Type B pancreatic cell (in vitro differentiated cells): ENCODE results near the gene DISP2. TPM values are rescaled to one million over a fixed set of nuclear protein-coding genes. Genes with fewer than 3 reads are reported as not detected.

Experiments used
- DNase-seq: peaks from one replicate; pipeline ENCODE4 v3.0.0; 2021; ENCODE audit warnings: mixed read lengths; ENCODE audit not compliant: unreplicated experiment; ENCODE audit errors: extremely low spot score
- H3K27ac Mint-ChIP-seq: 2 replicates; pipeline ENCODE4 v1.8.0; 2021; ENCODE audit warnings: mild to moderate bottlenecking, mixed read lengths
- H3K27me3 Mint-ChIP-seq: 2 replicates; pipeline ENCODE4 v1.8.0; 2021; ENCODE audit warnings: mixed read lengths
- H3K36me3 Mint-ChIP-seq: 2 replicates; pipeline ENCODE4 v1.8.0; 2021; ENCODE audit warnings: mixed read lengths
- H3K4me1 Mint-ChIP-seq: one replicate; pipeline ENCODE4 v1.8.0; 2021; ENCODE audit warnings: mixed read lengths; ENCODE audit not compliant: unreplicated experiment
- H3K4me3 Mint-ChIP-seq: 2 replicates; pipeline ENCODE4 v1.8.0; 2021; ENCODE audit warnings: mild to moderate bottlenecking, mixed read lengths
- H3K9me3 Mint-ChIP-seq: 2 replicates; pipeline ENCODE4 v1.8.0; 2021; ENCODE audit warnings: mixed read lengths
- total RNA-seq: library from RNA; stranded (reverse); gene quantifications from 2 replicates; pipeline ENCODE4 v1.2.1, GENCODE V29; 2021; ENCODE audit warnings: low replicate concordance
- TF ChIP-seq, protein P1 (sequence below): fragments of 200-600 bp; sonication (generic); conservative IDR thresholded peaks from 2 replicates; pipeline ENCODE4 v1.5.0; 2021; ENCODE audit warnings: antibody characterized with exemption, mild to moderate bottlenecking

Gene DISP2
- total RNA-seq, 1 donor from 2014 or later = 1.8 TPM

DNA sequence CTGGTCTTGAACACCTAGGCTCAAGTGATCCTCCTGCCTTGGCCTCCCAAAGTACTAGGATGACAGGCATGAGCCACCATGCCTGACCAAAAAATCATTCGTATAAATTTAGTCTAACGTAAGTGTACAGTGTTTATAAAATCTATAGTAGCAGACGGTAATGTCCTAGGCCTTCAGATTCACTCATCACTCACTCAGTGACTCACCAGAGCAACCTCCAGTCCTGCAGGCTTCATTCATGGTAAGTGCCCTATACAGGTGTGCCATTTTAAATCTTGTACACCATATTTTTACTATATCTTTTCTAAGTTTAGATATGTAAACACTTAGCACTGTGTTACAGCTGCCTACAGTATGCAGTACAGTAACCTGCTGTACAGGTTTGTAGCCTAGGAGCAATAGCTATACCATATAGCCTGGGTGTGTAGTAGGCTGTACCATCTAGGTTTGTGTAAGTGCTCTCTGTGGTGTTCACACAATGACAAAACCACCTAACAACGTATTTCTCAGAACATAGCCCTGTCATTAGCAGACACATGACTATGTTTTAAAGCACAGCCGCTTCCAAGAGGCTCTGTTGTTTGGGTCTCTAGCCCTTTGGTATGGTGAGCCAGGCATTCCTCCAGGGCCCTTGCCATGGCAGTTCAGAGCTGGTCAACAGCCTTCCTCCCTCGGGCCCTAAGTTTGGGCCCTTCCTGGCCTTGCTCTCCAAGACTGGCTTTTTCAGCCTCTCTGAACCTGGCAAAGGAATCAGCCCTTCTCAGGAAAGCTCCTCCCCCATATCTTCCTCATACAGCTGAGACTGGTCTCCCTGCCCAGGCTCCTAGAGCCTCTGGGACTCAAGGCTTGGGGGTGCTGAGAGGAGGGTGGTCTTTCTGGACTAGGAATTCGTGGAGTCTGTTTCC lies 15.4 kb upstream of the DISP2 start:
- no peaks in the 10 kb centered on the region for H3K9me3 Mint-ChIP-seq
- peaks cover 3% of the 10 kb centered on the region for H3K27me3 Mint-ChIP-seq
- H3K4me3 Mint-ChIP-seq = peak overlapping the region; percentile 45
- H3K27ac Mint-ChIP-seq = peak overlapping the region; percentile 76
- DNase-seq = no peak
- peaks cover 20% of the 10 kb centered on the region for H3K4me1 Mint-ChIP-seq
- H3K36me3 Mint-ChIP-seq = no peaks in the 10 kb centered on the region
- TF ChIP-seq, protein P1, sequence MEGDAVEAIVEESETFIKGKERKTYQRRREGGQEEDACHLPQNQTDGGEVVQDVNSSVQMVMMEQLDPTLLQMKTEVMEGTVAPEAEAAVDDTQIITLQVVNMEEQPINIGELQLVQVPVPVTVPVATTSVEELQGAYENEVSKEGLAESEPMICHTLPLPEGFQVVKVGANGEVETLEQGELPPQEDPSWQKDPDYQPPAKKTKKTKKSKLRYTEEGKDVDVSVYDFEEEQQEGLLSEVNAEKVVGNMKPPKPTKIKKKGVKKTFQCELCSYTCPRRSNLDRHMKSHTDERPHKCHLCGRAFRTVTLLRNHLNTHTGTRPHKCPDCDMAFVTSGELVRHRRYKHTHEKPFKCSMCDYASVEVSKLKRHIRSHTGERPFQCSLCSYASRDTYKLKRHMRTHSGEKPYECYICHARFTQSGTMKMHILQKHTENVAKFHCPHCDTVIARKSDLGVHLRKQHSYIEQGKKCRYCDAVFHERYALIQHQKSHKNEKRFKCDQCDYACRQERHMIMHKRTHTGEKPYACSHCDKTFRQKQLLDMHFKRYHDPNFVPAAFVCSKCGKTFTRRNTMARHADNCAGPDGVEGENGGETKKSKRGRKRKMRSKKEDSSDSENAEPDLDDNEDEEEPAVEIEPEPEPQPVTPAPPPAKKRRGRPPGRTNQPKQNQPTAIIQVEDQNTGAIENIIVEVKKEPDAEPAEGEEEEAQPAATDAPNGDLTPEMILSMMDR = no peak

DNA sequence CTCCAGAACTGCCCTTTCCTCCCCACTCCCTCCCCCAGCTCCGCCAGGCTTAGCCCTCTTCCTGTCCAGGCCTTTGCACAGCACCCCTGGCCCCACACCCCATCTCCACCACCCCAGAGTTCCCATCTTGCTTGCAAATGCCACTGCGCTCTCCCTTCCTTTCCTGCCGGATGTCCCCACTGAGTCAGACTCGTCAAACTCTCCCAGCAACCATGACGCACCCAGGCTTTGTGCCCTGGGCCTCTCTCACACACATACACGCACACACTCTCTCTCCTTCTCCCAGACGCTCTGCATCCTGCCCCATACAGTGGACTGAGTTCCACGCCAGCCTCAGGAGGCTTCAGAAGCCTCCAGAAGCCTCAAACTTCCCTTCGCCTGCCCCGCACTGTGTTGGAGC lies 14.5 kb upstream of the DISP2 start:
- H3K4me1 Mint-ChIP-seq = peaks cover 12% of the 10 kb centered on the region
- peak overlapping the region; percentile 68 for H3K27ac Mint-ChIP-seq
- H3K4me3 Mint-ChIP-seq = peak overlapping the region; percentile 20

DNA sequence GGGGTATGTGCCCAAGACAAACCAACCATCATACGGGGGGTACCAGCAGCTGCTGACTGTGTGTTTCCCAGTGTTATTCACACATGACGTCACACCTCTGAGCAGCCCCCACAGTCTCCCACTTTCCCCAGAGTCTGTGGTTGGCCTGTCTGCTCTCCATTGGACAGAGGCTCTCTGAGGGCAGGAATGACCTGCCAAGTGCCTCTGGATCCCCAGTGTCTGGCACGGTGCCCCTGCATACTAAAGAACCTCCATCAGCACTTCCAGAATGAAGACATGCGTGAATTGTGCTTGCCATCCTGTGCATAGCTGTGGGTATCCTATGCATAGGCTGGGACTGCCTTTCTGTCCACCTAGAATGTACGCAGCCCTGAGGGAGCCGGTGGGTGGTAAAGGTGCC lies 13.8 kb upstream of the DISP2 start:
- H3K27me3 Mint-ChIP-seq = no peaks in the 10 kb centered on the region
- TF ChIP-seq, protein P1 = no peak
- DNase-seq = no peak
- H3K4me1 Mint-ChIP-seq = peaks cover 12% of the 10 kb centered on the region
- no peaks in the 10 kb centered on the region for H3K9me3 Mint-ChIP-seq
- no peaks in the 10 kb centered on the region for H3K36me3 Mint-ChIP-seq
- H3K4me3 Mint-ChIP-seq = no peak overlapping the region
- H3K27ac Mint-ChIP-seq = no peak overlapping the region

More for the DNA sequence above, 14.5 kb upstream of the DISP2 start:
- TF ChIP-seq, protein P1 = no peak
- Mint-ChIP-seq H3K36me3 (no peaks in the 10 kb centered on the region), H3K9me3 (no peaks in the 10 kb centered on the region), H3K27me3 (no peaks in the 10 kb centered on the region)
- no peak for DNase-seq

DNA sequence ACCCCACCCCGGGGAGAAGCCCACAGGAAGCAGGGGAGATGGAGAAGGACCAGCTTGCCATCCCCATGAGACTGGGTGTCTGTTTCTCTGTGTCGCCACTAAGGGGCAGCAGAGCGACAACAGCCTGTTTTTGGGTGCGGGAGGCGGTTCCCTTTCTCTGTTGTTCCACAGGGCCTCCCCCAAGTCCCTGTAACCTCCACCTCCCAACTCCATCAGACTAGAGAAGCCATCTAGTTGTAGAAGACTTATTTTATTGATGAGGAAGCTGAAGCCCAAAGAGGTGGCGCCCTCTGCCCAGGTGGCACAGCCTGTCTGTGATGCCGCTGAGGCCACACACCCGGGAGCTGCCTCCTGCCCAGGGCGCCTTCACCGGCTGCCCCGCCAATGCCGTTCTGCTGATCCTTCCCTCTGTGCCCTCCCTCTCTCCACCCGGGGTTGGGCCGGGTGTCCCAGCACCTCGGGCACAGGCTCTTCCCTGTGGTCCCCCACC lies 13.3 kb upstream of the DISP2 start:
- no peaks in the 10 kb centered on the region for H3K36me3 Mint-ChIP-seq
- no peaks in the 10 kb centered on the region for H3K9me3 Mint-ChIP-seq
- H3K4me1 Mint-ChIP-seq = peaks cover 12% of the 10 kb centered on the region
- H3K27me3 Mint-ChIP-seq = no peaks in the 10 kb centered on the region
- DNase-seq = peak; percentile 66
- no peak overlapping the region for H3K4me3 Mint-ChIP-seq
- H3K27ac Mint-ChIP-seq = no peak overlapping the region
- TF ChIP-seq, protein P1 = peak; percentile 80

DNA sequence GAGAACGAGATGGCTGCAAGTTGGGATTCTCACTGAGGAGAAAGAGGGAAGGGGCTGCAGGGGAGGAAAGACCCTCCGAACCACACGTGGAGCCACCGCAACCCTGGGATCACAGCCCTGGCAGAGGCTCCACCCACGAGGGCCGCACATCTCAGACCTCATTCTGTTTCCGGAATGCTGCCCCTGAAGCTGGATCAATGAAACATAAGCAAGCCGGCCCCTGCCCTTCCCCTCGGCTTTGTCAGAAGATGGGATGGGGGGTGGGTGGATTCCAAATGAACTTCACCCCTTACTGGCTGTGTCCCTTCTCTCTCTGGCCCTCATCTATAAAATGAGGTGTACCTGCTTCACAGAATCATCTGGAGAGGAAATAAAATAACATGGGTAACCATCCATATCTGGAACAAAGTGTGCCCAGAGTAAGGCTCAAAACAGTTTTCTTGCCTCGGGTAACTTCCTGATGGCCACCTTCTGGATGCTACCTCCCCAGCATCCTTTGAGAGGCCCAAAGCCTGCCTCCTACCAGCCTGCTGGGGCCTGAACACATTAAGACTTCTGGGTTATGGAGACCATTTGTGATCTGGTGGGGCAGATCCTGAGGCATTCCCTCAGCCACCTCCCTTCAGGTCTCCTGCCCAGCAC lies 12.7 kb upstream of the DISP2 start:
- DNase-seq = peak; percentile 61
- Mint-ChIP-seq H3K4me3 (no peak overlapping the region), H3K27ac (no peak overlapping the region), H3K9me3 (no peaks in the 10 kb centered on the region), H3K36me3 (no peaks in the 10 kb centered on the region), H3K27me3 (peaks cover 3% of the 10 kb centered on the region), H3K4me1 (peaks cover 9% of the 10 kb centered on the region)
- TF ChIP-seq, protein P1 = no peak
